HEK293T (cell line): ENCODE data around the gene ATP8A2.

ENCODE experiments used
- BHLHE40 ChIP-seq: fragments of 450-650 bp; IDR thresholded peaks from 2 replicates; pipeline ENCODE4 v1.6.1; 2016; ENCODE audit warnings: mild to moderate bottlenecking, moderate library complexity, borderline replicate concordance
- ELF4 ChIP-seq: fragments of 450-650 bp; IDR thresholded peaks from 2 replicates; pipeline ENCODE4 v1.6.1; 2017; ENCODE audit warnings: antibody characterized with exemption
- FOXM1 ChIP-seq: fragments of 450-650 bp; IDR thresholded peaks from 2 replicates; pipeline ENCODE4 v1.6.1; 2017; ENCODE audit warnings: mild to moderate bottlenecking, borderline replicate concordance
- LEF1 ChIP-seq: fragments of 450-650 bp; IDR thresholded peaks from 2 replicates; pipeline ENCODE4 v1.6.1; 2017; ENCODE audit warnings: mild to moderate bottlenecking, borderline replicate concordance
- NFRKB ChIP-seq: fragments of 450-650 bp; IDR thresholded peaks from 2 replicates; pipeline ENCODE4 v1.6.1; 2016; ENCODE audit warnings: mild to moderate bottlenecking, moderate library complexity
- SP1 ChIP-seq: fragments of 450-650 bp; IDR thresholded peaks from 2 replicates; pipeline ENCODE4 v1.6.1; 2017
- SUZ12 ChIP-seq: fragments of 450-650 bp; IDR thresholded peaks from 2 replicates; pipeline ENCODE4 v1.6.1; 2016; ENCODE audit warnings: mild to moderate bottlenecking
- ZNF384 ChIP-seq: fragments of 450-650 bp; IDR thresholded peaks from 2 replicates; pipeline ENCODE4 v1.6.1; 2016
- TF ChIP-seq, protein P1 (sequence below): fragments of 450-650 bp; IDR thresholded peaks from 2 replicates; pipeline ENCODE4 v1.6.1; 2016

- TF ChIP-seq, protein P1, sequence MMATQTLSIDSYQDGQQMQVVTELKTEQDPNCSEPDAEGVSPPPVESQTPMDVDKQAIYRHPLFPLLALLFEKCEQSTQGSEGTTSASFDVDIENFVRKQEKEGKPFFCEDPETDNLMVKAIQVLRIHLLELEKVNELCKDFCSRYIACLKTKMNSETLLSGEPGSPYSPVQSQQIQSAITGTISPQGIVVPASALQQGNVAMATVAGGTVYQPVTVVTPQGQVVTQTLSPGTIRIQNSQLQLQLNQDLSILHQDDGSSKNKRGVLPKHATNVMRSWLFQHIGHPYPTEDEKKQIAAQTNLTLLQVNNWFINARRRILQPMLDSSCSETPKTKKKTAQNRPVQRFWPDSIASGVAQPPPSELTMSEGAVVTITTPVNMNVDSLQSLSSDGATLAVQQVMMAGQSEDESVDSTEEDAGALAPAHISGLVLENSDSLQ, result no peak
- no peak for TF ChIP-seq SUZ12
- no peak for TF ChIP-seq ZNF384
- TF ChIP-seq SP1, result no peak
- no peak for TF ChIP-seq BHLHE40
- TF ChIP-seq ELF4, result no peak
- no peak for TF ChIP-seq LEF1
- TF ChIP-seq NFRKB, result no peak
- TF ChIP-seq FOXM1, result no peak
These were observed 475.4 kb downstream of the ATP8A2 start for GRCh38 chr13:25847145-25847544.
